ENCODE results near the gene ZNF502. TPM values are rescaled to one million over a fixed set of nuclear protein-coding genes. Genes with fewer than 3 reads are reported as not detected.

Gene ZNF502
- total RNA-seq, 4 donors from 2014 or later: 1.8 to 4.8 (median 1.9) TPM

- no peak for ATAC-seq
- H3K4me1 ChIP-seq: peaks cover 11 to 12% of the 10 kb centered on the region in 2 donors
- H3K27me3 ChIP-seq: no peaks in the 10 kb centered on the region
- no peak for TF ChIP-seq POLR2A (IDR thresholded peaks at IDR 0.05)
- TF ChIP-seq, protein P1, sequence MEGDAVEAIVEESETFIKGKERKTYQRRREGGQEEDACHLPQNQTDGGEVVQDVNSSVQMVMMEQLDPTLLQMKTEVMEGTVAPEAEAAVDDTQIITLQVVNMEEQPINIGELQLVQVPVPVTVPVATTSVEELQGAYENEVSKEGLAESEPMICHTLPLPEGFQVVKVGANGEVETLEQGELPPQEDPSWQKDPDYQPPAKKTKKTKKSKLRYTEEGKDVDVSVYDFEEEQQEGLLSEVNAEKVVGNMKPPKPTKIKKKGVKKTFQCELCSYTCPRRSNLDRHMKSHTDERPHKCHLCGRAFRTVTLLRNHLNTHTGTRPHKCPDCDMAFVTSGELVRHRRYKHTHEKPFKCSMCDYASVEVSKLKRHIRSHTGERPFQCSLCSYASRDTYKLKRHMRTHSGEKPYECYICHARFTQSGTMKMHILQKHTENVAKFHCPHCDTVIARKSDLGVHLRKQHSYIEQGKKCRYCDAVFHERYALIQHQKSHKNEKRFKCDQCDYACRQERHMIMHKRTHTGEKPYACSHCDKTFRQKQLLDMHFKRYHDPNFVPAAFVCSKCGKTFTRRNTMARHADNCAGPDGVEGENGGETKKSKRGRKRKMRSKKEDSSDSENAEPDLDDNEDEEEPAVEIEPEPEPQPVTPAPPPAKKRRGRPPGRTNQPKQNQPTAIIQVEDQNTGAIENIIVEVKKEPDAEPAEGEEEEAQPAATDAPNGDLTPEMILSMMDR (IDR thresholded peaks at IDR 0.05 in 4 of 5, conservative IDR thresholded peaks at IDR 0.05 in 1 of 5): no peak
- no peak for DNase-seq
- H3K36me3 ChIP-seq: peaks cover 0 to 16% of the 10 kb centered on the region in 2 donors
- no peak overlapping the region for H3K27ac ChIP-seq
- intact Hi-C loops (cut with DNase I; ENCODE audit: low total_unique reads) (loop anchor here (5.0 kb wide), 1 partner anchor 425 kb away; the partner anchor contains the start of gene TCAIM), in situ Hi-C loops (cut with MboI; ENCODE audit: low sequenced_read_pairs in 4 of 4) (loop anchor here in 1 of 4 donors (10.0 kb wide), 1 partner anchor 213 kb away; the partner anchor contains the start of genes EXOSC7 and ZDHHC3)
- H3K9me3 ChIP-seq: peaks cover 0 to 6% (median 0%) of the 10 kb centered on the region in 3 donors
- peak overlapping the region; percentile 60 to 100 (median 74) for H3K4me3 ChIP-seq
Measured at GRCh38 chr3:44762170-44762677, 49.8 kb downstream of the ZNF502 start.

- no peaks in the 10 kb centered on the region for H3K27me3 ChIP-seq
- DNase-seq (no peak), ATAC-seq (no peak)
- TF ChIP-seq POLR2A (IDR thresholded peaks at IDR 0.05): no peak
- TF ChIP-seq, protein P1 (IDR thresholded peaks at IDR 0.05 in 4 of 5, conservative IDR thresholded peaks at IDR 0.05 in 1 of 5): no peak
- H3K4me1 ChIP-seq: peaks cover 11 to 12% of the 10 kb centered on the region in 2 donors
- peaks cover 0 to 6% (median 0%) of the 10 kb centered on the region in 3 donors for H3K9me3 ChIP-seq
- H3K27ac ChIP-seq: no peak overlapping the region
- in situ Hi-C loops (cut with MboI; ENCODE audit: low sequenced_read_pairs in 4 of 4) (loop anchor here in 1 of 4 donors (10.0 kb wide), 1 partner anchor 212 kb away; the partner anchor contains the start of genes EXOSC7 and ZDHHC3), intact Hi-C loops (cut with DNase I; ENCODE audit: low total_unique reads) (loop anchor here (5.0 kb wide), 1 partner anchor 425 kb away; the partner anchor contains the start of gene TCAIM)
- peak overlapping the region in 2 of 4 donors; percentile 60 to 100 for H3K4me3 ChIP-seq
- H3K36me3 ChIP-seq: peaks cover 0 to 12% of the 10 kb centered on the region in 2 donors
Measured at GRCh38 chr3:44762690-44763089, 50.2 kb downstream of the ZNF502 start.

GRCh38 chr3:44764248-44764647 is 51.8 kb downstream of the ZNF502 start:
- H3K4me3 ChIP-seq: no peak overlapping the region
- H3K27me3 ChIP-seq: no peaks in the 10 kb centered on the region
- ATAC-seq: no peak
- in situ Hi-C loops (cut with MboI; ENCODE audit: low sequenced_read_pairs in 4 of 4) (loop anchor here in 1 of 4 donors (10.0 kb wide), 1 partner anchor 211 kb away; the partner anchor contains the start of genes EXOSC7 and ZDHHC3), intact Hi-C loops (cut with DNase I; ENCODE audit: low total_unique reads) (loop anchor here (5.0 kb wide), 1 partner anchor 427 kb away; the partner anchor contains the start of gene TCAIM)
- DNase-seq: no peak
- TF ChIP-seq POLR2A (IDR thresholded peaks at IDR 0.05): no peak
- TF ChIP-seq, protein P1 (IDR thresholded peaks at IDR 0.05 in 4 of 5, conservative IDR thresholded peaks at IDR 0.05 in 1 of 5): no peak
- peaks cover 0 to 3% of the 10 kb centered on the region in 2 donors for H3K36me3 ChIP-seq
- peaks cover 11 to 12% of the 10 kb centered on the region in 2 donors for H3K4me1 ChIP-seq
- H3K9me3 ChIP-seq: no peaks in the 10 kb centered on the region
- H3K27ac ChIP-seq: no peak overlapping the region

DNA sequence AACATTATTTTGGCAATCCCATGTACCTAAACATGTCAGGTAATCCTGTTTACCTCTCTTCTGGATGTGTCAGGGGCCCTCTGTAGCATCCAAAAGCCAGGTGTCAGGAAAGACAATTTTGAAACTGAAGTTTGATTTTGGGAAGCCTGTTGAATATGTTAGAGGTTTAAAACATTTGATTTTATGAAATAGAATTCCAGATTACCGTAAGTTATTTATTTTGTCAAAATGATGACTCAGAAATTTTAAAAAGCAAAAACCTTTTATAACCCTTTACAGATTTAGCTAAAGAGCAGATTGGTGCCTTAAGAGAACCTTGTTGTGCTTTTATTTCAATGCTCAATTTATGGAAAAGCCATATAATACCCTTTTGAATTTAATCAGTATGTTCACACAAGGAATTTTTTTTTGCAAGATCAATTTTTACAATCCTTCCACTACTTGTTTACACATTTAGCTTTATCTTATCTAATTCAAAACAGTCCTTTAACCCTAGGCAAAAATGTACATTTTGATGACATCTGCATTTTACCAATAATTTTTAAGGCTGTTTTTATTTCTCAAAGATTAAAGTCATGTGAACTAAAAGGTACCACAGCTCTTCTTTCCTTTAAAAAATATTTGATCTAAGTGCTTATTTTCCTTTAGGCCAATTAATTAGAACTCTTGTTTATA is 59.1 kb downstream of the ZNF502 start:
- Histone ChIP-seq H3K27ac (no peak overlapping the region), H3K9me3 (peaks cover 0 to 13% (median 2%) of the 10 kb centered on the region in 3 donors), H3K4me1 (no peaks in the 10 kb centered on the region), H3K27me3 (no peaks in the 10 kb centered on the region), H3K36me3 (no peaks in the 10 kb centered on the region), H3K4me3 (no peak overlapping the region)
- intact Hi-C loops (cut with DNase I; ENCODE audit: low total_unique reads): no loop called here
- TF ChIP-seq POLR2A (IDR thresholded peaks at IDR 0.05): no peak
- TF ChIP-seq, protein P1 (IDR thresholded peaks at IDR 0.05 in 4 of 5, conservative IDR thresholded peaks at IDR 0.05 in 1 of 5): no peak
- no peak for ATAC-seq
- DNase-seq: no peak
- in situ Hi-C loops (cut with MboI; ENCODE audit: low sequenced_read_pairs in 4 of 4): no loop called here
